Tibial nerve (tissue), 3 donors: ENCODE measurements around the gene IL1R2.

Experiments
- CTCF ChIP-seq, 5 experiments: fragments of 200-600 bp in 3 of 5; fragments of 450-650 bp in 2 of 5; sonication (generic) in 3 of 5; IDR thresholded peaks; one replicate each; pipeline ENCODE4 v1.5.1; 2016 to 2019; ENCODE audit warnings: antibody characterized with exemption in 5 of 5, mild to moderate bottlenecking in 3 of 5, moderate library complexity in 2 of 5
- POLR2A ChIP-seq, 2 donors: fragments of 450-650 bp; IDR thresholded peaks; one replicate each; pipeline ENCODE4 v1.6.1; 2017; ENCODE audit warnings: antibody characterized with exemption in 2 of 2, mild to moderate bottlenecking in 2 of 2, moderate library complexity in 2 of 2

GRCh38 chr2:102074152-102074783 lies 82.5 kb downstream of the IL1R2 start:
- TF ChIP-seq CTCF (IDR thresholded peaks at IDR 0.05) (no peak), POLR2A (IDR thresholded peaks at IDR 0.05) (no peak)
